Motor neuron (in vitro differentiated cells): ENCODE data around the gene ID4. TPM values are rescaled to one million over a fixed set of nuclear protein-coding genes. Genes with fewer than 3 reads are reported as not detected.

ENCODE experiments used
- ATAC-seq, 8 experiments: fragments of 200-7000 bp; cut with Tn5 transposase; replicated peaks in 6 of 8; 2 replicates each; pipeline ENCODE4 v1.8.0; 2021; ENCODE audit warnings: mild to moderate bottlenecking in 8 of 8, moderate library complexity in 8 of 8
- H3K27ac ChIP-seq, 2 donors: fragments of 250-450 bp; sonication (Bioruptor Pico); 2 replicates each; pipeline ENCODE4 v1.9.0; 2021; ENCODE audit warnings: antibody characterized with exemption in 2 of 2, mild to moderate bottlenecking in 2 of 2, moderate library complexity in 1 of 2
- H3K4me1 ChIP-seq, 2 donors: fragments of 250-450 bp; sonication (Bioruptor Pico); replicated peaks in 1 of 2; 2 replicates each; pipeline ENCODE4 v1.6.1; 2021; ENCODE audit warnings: antibody characterized with exemption in 2 of 2, mild to moderate bottlenecking in 2 of 2, moderate library complexity in 1 of 2
- H3K4me3 ChIP-seq, 5 donors: fragments of 250-450 bp; sonication (Bioruptor Pico); 2 replicates each; pipeline ENCODE4 v1.9.0; 2021; ENCODE audit warnings: antibody characterized with exemption in 5 of 5, mild to moderate bottlenecking in 5 of 5, moderate library complexity in 4 of 5
- WGBS, 10 experiments: fragments of 450-650 bp; shearing (Covaris generic); methylation state at CpG; one replicate each; pipeline ENCODE4 v1.0.0; 2022; 5-methylcytosine and 5-hydroxymethylcytosine counted together
- in situ Hi-C, 9 experiments: fragments of 400-800 bp; cut with MboI; loops; one replicate each; pipeline ENCODE4 v1.15.0; 2021; ENCODE audit warnings: low sequenced_read_pairs in 9 of 9, low pct_unique_long_range_greater_than_20kb in 2 of 9; ENCODE audit not compliant: unreplicated experiment in 9 of 9
- total RNA-seq, 8 experiments: library from RNA; unstranded; fragments of 300-600 nt; gene quantifications; 2 replicates each; pipeline versions ENCODE4 v1.2.3 to v1.2.4, GENCODE V29; 2022

ID4 gene
- total RNA-seq, 8 experiments from 2014 or later, result 0.27 to 99.9 (median 33.7) TPM

DNA sequence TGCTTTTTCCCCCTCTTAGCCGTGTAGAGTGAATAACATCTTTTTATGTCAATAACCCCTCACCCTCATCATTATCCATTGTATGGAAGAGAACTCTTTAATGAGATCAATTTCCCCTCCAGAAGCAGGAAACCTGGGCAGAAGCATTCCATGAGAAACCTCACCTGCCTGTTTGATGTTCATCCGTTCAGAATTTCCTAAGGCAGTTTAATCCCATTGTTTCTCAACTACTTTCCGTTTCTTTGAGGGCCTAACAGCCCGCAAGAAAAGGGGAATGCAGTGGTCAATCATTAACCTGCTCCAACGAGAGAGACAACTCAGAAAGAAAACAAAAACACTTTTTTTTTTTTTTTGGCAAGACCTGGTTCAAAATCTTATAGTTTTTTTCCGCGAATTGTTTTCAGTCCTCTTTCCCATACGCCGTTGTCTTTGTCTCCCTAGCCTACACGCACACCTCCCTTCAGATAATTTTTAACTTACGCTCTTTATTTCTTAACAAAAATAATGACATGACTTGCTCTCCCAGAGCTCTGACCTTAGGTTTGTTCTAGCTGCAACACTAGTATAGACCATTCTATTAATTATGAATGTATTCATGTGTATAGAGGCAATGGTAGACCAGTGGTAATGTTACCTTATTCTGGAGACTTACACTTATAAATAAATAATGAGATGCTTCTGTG is 25.6 kb upstream of the ID4 start:
- no peak for ATAC-seq
- in situ Hi-C loops, result no loop called here
- 33 to 89% (median 47%) methylated on average over 4 to 11 of the region's 11 CpGs for WGBS, 10 experiments

DNA sequence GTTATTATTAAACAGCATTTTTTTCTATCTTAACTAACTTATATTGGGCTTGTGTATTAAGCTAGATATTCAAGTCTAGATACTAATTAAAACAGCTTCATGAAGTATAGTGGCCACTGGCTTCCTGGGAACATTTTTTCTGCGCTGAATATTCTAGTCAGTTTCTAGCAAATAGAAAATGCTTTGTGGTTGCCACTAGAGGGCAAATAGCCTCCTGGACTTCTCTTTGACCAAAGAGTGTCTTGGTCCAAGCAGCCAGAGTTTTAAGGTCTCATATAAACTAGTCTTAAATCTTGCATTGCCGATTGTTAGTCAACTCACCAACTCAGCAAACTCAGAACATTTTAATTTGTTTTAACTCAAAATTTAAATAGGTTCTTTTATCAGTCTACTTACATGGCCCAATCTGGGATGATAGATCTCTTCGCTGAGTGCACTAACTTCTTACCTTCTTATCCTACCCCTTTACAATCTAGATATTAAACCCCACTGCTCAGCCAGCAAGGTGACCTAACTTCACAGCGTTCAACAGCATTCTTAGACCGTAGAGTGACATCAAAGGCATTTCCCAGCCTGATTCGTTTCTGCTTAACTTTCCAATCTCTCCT is 24.6 kb upstream of the ID4 start:
- peak in 4 of 8 experiments; percentile 36 to 67 (median 49) for ATAC-seq
- Histone ChIP-seq H3K27ac (no peak overlapping the region), H3K4me1 (peaks cover 0 to 3% of the 10 kb centered on the region in 2 donors), H3K4me3 (no peak overlapping the region)
- in situ Hi-C loops, result no loop called here
- 0 to 81% (median 58%) methylated on average over 1 to 6 of the region's 6 CpGs for WGBS, 10 experiments

More for the DNA sequence above, 25.6 kb upstream of the ID4 start:
- Histone ChIP-seq H3K4me1 (peaks cover 0 to 3% of the 10 kb centered on the region in 2 donors), H3K4me3 (no peak overlapping the region), H3K27ac (no peak overlapping the region)

DNA sequence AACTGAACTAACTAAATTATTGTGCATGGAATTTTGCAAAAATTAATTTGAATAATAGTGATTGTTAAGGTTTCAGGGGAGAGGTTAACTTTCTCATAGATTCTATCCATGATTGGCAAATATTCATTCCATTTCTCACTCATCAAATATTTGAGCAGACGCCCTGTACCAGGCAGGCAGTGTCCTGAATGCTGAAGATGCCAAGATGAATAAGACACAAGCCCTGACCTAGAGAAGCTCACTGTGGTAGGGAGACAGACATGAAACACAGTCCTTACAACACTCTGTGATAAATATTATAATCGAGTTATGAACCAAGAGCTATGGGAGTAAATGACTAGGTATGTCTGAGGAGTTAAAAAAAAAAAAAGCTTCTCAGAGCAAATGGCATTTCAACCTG is 18.4 kb upstream of the ID4 start:
- WGBS, 10 experiments, result 25 to 100% (median 71%) methylated on average over 1 to 2 of the region's 2 CpGs; no CpG with 5 or more reads in 1 of the 10 experiments
- no peaks in the 10 kb centered on the region for H3K4me1 ChIP-seq
- no peak overlapping the region for H3K4me3 ChIP-seq
- in situ Hi-C loops, result no loop called here
- no peak overlapping the region for H3K27ac ChIP-seq
- no peak for ATAC-seq

DNA sequence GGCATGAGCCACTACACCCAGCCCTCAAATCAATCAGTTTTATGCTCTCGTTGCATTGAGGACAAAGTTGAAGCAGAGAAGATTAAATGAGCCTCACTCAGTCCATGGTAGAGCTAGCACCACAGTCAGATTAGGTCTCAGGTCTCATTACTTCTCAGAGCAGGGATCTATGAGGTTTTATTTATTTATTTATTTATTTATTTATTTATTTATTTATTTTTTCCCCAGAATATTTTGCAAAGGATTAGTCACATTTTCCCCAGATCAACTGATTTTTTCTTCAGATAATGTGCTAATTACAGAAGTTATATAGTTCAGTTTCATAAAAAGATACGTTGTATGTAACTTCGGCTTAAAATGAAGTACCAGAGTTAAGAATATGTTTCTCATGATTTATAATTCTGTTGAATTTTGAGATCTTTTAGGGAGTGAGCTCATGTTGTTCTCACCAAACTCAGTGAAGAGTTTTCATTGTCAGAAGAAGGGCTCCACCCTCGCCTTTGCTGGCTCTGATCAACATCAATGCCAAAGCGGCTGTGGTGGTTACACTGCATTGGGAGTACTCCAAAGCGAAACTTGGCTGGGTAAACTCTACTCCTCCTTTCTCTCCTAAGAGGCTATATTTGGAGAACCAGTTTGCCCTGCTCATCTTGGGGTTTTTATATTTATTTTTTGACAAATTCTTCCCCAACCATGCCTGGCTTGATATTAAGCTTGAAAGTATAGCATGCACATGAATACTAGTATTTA is 12.9 kb upstream of the ID4 start:
- Histone ChIP-seq H3K4me1 (no peaks in the 10 kb centered on the region), H3K27ac (no peak overlapping the region), H3K4me3 (no peak overlapping the region)
- ATAC-seq, result peak in 2 of 8 experiments; percentile 26 to 78
- in situ Hi-C loops, result no loop called here
- 0 to 100% (median 93%) methylated on average over 2 to 6 of the region's 6 CpGs for WGBS, 10 experiments

DNA sequence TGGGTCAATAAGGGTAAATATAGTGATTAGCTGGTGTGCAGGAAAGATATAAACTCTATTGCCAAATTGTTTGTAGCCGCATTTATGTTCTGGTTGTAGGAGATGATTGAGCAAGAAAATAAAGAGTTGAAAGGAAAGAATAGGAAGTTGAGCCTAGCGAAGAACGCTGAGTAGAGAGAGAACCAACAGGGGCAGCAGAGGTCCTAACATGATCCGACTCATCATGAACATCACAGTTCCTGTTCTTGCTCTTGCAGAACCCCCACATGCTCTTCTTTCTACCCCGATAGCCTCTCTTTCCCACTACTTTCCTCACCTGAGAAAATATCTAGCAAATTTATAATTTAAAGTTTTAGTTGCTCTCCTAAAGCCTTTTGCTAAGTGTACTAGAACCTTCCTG is 9.9 kb upstream of the ID4 start:
- 82 to 100% (median 93%) methylated on average over 3 to 5 of the region's 5 CpGs for WGBS, 10 experiments
- peaks cover 0 to 3% of the 10 kb centered on the region in 2 donors for H3K4me1 ChIP-seq
- ATAC-seq, result no peak
- H3K27ac ChIP-seq, result no peak overlapping the region
- in situ Hi-C loops, result no loop called here
- H3K4me3 ChIP-seq, result no peak overlapping the region

DNA sequence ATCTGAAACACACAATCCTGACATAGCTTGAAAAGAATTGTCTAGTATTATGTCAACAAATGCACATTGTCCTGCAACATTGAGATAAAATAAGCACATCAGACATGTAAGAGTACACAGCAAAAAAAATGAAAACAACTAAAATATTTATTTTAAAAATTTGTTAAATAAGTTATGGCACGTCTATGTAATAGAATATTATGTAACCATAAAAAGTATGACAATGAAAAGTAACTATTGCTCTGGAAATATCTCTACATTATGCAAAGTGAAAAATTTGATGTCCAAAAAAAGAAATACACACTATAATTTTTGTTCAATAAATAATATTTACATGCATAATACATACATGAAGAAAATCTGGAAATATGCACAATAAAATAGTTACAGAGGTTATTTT is 9.3 kb upstream of the ID4 start:
- in situ Hi-C loops, result no loop called here
- Histone ChIP-seq H3K4me3 (no peak overlapping the region), H3K27ac (no peak overlapping the region), H3K4me1 (peaks cover 0 to 3% of the 10 kb centered on the region in 2 donors)
- ATAC-seq, result no peak
- WGBS, 10 experiments, result 13 to 100% (median 82%) methylated on average over 1 of the region's 1 CpG

DNA sequence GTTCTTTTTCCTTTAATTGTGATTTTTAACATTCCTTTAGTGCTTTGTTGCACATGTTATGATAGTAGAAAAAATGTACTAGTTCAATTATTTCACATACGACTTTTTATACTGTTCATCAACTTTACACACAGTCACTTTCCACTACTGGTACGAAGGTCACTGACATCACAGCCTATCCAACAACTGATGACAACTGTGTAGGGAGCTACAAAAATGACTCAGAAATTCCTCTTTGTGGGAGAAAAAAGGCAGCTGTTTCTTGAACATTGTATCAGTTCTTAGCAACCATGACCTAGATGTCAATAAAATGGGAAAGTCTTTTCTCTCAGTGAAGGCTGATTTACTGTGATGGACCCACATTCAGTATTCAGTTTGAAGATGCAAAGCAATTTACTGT is 7.0 kb upstream of the ID4 start:
- Histone ChIP-seq H3K27ac (no peak overlapping the region), H3K4me1 (peaks cover 0 to 3% of the 10 kb centered on the region in 2 donors), H3K4me3 (no peak overlapping the region)
- ATAC-seq, result peak in 4 of 8 experiments; percentile 30 to 85 (median 58)
- 21 to 93% (median 50%) methylated on average over 1 to 2 of the region's 2 CpGs; no CpG with 5 or more reads in 1 of the 10 experiments for WGBS, 10 experiments
- in situ Hi-C loops, result no loop called here

DNA sequence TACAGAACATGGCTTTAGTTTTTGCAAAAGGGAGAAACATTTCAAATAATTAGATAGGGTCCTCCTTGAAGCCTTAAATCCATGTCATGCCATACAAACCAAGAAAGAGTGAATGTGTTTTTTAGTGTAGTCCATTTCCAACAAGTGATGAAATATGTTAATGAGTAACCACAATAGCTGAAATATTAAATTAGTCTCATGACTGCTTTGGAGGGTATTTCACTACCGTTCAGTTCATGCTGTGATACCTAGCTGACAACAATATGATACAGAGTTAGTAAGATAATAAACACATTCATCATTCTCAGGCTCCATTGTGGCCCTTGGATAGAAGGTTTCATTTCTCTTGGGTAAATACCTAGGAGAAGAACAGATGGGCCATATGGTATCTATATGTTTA is 5.8 kb upstream of the ID4 start:
- Histone ChIP-seq H3K4me3 (no peak overlapping the region), H3K4me1 (peaks cover 3 to 10% of the 10 kb centered on the region in 2 donors), H3K27ac (no peak overlapping the region)
- WGBS, 10 experiments, result 40 to 100% (median 63%) methylated on average over 1 of the region's 1 CpG; no CpG with 5 or more reads in 2 of the 10 experiments
- in situ Hi-C loops, result no loop called here
- ATAC-seq, result no peak

DNA sequence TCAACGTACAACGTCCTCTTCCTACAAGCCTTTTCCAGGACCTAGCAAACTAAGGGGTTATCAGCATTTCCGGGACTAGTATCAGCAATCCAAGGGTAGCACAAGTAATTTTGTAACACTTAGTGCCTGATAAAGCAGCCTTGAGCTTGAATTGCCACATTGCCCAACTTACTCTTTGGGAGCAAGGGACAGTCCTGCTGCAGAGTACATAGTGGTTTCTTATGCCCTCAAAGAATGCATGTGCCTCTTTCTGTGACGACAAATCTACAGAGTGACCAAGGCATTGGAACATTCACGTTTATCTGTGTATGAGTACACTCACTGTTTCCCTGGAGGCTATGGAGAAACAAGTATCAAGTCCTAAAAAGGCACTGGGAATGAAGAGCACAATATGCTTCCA is 3.2 kb upstream of the ID4 start:
- Histone ChIP-seq H3K4me3 (no peak overlapping the region), H3K4me1 (peaks cover 3 to 10% of the 10 kb centered on the region in 2 donors), H3K27ac (no peak overlapping the region)
- no peak for ATAC-seq
- in situ Hi-C loops, result no loop called here
- 40 to 98% (median 80%) methylated on average over 1 to 5 of the region's 5 CpGs; no CpG with 5 or more reads in 1 of the 10 experiments for WGBS, 10 experiments

DNA sequence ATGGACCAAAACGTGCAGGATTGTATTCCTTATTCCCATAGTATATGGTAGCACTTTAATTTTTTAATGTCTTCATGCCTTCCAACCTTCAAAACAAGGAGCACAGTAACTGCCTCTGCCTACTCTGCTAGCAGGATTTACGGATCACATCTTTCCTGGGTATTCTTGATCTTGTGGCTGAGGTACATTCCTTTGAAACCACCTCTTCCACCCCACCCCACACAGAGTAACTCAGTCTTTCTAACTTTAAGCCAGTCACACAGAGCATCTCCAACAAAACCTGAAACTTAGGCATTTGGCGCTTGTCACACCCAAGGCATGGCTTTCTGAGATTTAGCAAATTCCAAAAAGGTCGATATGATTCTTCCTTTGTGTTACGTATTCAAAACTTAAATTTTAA is 2.3 kb upstream of the ID4 start:
- WGBS, 10 experiments, result 33 to 100% (median 73%) methylated on average over 1 to 5 of the region's 5 CpGs
- no peak overlapping the region for H3K27ac ChIP-seq
- peaks cover 3 to 10% of the 10 kb centered on the region in 2 donors for H3K4me1 ChIP-seq
- no peak overlapping the region for H3K4me3 ChIP-seq
- in situ Hi-C loops, result no loop called here
- ATAC-seq, result no peak

DNA sequence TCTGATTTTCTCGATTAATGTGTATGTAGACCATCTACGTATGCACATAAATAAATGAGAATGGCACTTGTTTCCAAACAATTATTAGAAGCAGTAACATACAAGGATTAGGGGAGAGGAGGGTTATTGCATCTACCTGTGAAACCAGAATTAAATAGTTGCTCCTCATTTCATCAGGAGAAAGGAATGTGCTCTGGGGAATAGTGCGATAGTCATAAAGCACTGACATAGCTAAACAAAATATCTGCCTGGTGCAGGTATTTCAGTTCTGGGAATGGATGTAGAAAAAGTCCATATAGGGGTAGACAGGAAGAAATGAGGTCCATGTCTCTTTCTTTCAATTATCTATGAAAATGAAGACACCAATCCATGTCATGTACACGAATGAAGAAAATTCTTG is 1.6 kb upstream of the ID4 start:
- H3K4me3 ChIP-seq, result peak overlapping the region in 3 of 5 donors; percentile 42 to 84 (median 67)
- no peak overlapping the region for H3K27ac ChIP-seq
- in situ Hi-C loops, result no loop called here
- no peak for ATAC-seq
- 26 to 100% (median 81%) methylated on average over 1 to 4 of the region's 4 CpGs; no CpG with 5 or more reads in 1 of the 10 experiments for WGBS, 10 experiments
- H3K4me1 ChIP-seq, result peaks cover 3 to 10% of the 10 kb centered on the region in 2 donors

DNA sequence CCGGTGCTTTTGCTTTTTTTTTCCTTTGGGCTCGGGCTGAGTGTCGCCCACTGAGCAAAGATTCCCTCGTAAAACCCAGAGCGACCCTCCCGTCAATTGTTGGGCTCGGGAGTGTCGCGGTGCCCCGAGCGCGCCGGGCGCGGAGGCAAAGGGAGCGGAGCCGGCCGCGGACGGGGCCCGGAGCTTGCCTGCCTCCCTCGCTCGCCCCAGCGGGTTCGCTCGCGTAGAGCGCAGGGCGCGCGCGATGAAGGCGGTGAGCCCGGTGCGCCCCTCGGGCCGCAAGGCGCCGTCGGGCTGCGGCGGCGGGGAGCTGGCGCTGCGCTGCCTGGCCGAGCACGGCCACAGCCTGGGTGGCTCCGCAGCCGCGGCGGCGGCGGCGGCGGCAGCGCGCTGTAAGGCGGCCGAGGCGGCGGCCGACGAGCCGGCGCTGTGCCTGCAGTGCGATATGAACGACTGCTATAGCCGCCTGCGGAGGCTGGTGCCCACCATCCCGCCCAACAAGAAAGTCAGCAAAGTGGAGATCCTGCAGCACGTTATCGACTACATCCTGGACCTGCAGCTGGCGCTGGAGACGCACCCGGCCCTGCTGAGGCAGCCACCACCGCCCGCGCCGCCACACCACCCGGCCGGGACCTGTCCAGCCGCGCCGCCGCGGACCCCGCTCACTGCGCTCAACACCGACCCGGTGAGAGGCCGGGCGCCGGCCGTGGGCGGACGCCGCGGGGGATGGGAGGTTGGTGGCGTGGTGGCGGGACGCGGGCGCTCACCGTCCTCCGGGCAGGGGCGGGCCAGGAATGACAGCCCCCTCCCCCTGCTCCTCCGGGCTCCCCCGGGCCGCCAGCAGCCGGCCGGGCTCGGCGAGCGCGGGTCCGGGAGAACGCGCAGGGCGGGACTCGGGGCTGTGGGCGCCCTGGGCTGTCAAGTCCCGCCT is 606 bp downstream of the ID4 start:
- in situ Hi-C loops, result no loop called here
- ATAC-seq, result peak; percentile 23 to 52 (median 36)
- Histone ChIP-seq H3K4me3 (peak overlapping the region; percentile 55 to 84 (median 67)), H3K4me1 (peaks cover 17 to 31% of the 10 kb centered on the region in 2 donors), H3K27ac (peak overlapping the region; percentile 47 to 75)
- 0 to 3% (median 1%) methylated on average over 2 to 17 of the region's 122 CpGs; no CpG with 5 or more reads in 6 of the 10 experiments for WGBS, 10 experiments
